ENCODE measurements around the gene LYL1.

The LYL1 gene

GRCh38 chr19:13128583-13128982, 25.9 kb upstream of the LYL1 start:
- no peak for DNase-seq

- no peak for DNase-seq
Measured at GRCh38 chr19:13127811-13128575, 25.3 kb upstream of the LYL1 start.

GRCh38 chr19:13127051-13127450, 24.4 kb upstream of the LYL1 start:
- DNase-seq = no peak

- no peak for DNase-seq
Measured at GRCh38 chr19:13122980-13123957, 20.6 kb upstream of the LYL1 start.

- no peak for DNase-seq
Measured at GRCh38 chr19:13122275-13122878, 19.7 kb upstream of the LYL1 start.

GRCh38 chr19:13121551-13122274, 19.1 kb upstream of the LYL1 start:
- no peak for DNase-seq

GRCh38 chr19:13120817-13121216, 18.2 kb upstream of the LYL1 start:
- no peak for DNase-seq

- DNase-seq = no peak
Measured at GRCh38 chr19:13120031-13120430, 17.4 kb upstream of the LYL1 start.

- no peak for DNase-seq
Measured at GRCh38 chr19:13119627-13120026, 17.0 kb upstream of the LYL1 start.

GRCh38 chr19:13118424-13119193, 16.0 kb upstream of the LYL1 start:
- DNase-seq = peak; percentile 61

- peak; percentile 93 for DNase-seq
Measured at GRCh38 chr19:13117772-13118423, 15.2 kb upstream of the LYL1 start, which contains the start of gene NACC1. TSS of gene NACC1 (plus strand) at chr19:13118264. CDS start at chr19:13135208, 16,944 bp downstream.

GRCh38 chr19:13117176-13117771, 14.6 kb upstream of the LYL1 start:
- DNase-seq = no peak

GRCh38 chr19:13116282-13117175, 13.9 kb upstream of the LYL1 start, which contains the start of gene TRMT1:
TSS of gene TRMT1 (minus strand) at chr19:13116740. CDS start at chr19:13116399, 341 bp downstream.
- DNase-seq = peak; percentile 94

- no peak for DNase-seq
Measured at GRCh38 chr19:13115936-13116281, 13.3 kb upstream of the LYL1 start.

GRCh38 chr19:13112555-13112954, 9.9 kb upstream of the LYL1 start:
- no peak for DNase-seq

GRCh38 chr19:13110099-13110610, 7.5 kb upstream of the LYL1 start:
- DNase-seq = no peak

GRCh38 chr19:13109361-13110098, 6.9 kb upstream of the LYL1 start:
- no peak for DNase-seq

- DNase-seq = peak; percentile 39
Measured at GRCh38 chr19:13104848-13105711, 2.4 kb upstream of the LYL1 start.
